H1 (cell line): ENCODE data around the gene DEPP1. TPM values are rescaled to one million over a fixed set of nuclear protein-coding genes. Genes with fewer than 3 reads are reported as not detected.

ENCODE experiments used
- ASH2L ChIP-seq: fragments of 200-600, 300-600 bp; sonication (generic); IDR thresholded peaks from one replicate; pipeline ENCODE4 v1.7.1; 2017; ENCODE audit warnings: low read length
- CREB1 ChIP-seq: IDR thresholded peaks from 2 replicates; pipeline ENCODE4 v1.6.1; 2012; ENCODE audit warnings: inconsistent platforms
- CTBP2 ChIP-seq: IDR thresholded peaks from 2 replicates; pipeline ENCODE4 v1.7.0; 2011; ENCODE audit warnings: borderline replicate concordance, mild to moderate bottlenecking, moderate library complexity, mixed read lengths, low read length; ENCODE audit not compliant: insufficient read depth, insufficient read length
- EZH2 ChIP-seq: fragments of 200-600 bp; sonication (generic); IDR thresholded peaks from 2 replicates; pipeline ENCODE4 v1.7.1; 2012; ENCODE audit warnings: low read depth, mild to moderate bottlenecking, moderate library complexity, low read length, inconsistent platforms; ENCODE audit not compliant: severe bottlenecking
- GTF2F1 ChIP-seq: IDR thresholded peaks from 2 replicates; pipeline ENCODE4 v1.6.1; 2012; ENCODE audit warnings: low read depth, low read length, improper control_type of control experiment, borderline replicate concordance
- JUN ChIP-seq: IDR thresholded peaks from 2 replicates; pipeline ENCODE4 v1.6.1; 2011; ENCODE audit warnings: low read depth, mild to moderate bottlenecking, improper control_type of control experiment, low read length
- JUND ChIP-seq: IDR thresholded peaks from 2 replicates; pipeline ENCODE4 v1.6.1; 2011; ENCODE audit warnings: mild to moderate bottlenecking, improper control_type of control experiment, low read length
- KDM5A ChIP-seq: fragments of 200-600 bp; IDR thresholded peaks from 2 replicates; pipeline ENCODE4 v1.7.1; 2012; ENCODE audit warnings: mild to moderate bottlenecking, low read length, inconsistent platforms, mixed read lengths
- MAFK ChIP-seq: IDR thresholded peaks from 2 replicates; pipeline ENCODE4 v1.6.1; 2012; ENCODE audit warnings: low read depth, mild to moderate bottlenecking, improper control_type of control experiment, low read length
- POLR2AphosphoS5 ChIP-seq: IDR thresholded peaks from 2 replicates; pipeline ENCODE4 v1.6.1; 2011; ENCODE audit warnings: low read depth, low read length
- RBBP5 ChIP-seq: IDR thresholded peaks from 2 replicates; pipeline ENCODE4 v1.7.1; 2012; ENCODE audit warnings: low read depth, mild to moderate bottlenecking, inconsistent platforms, low read length, moderate library complexity, borderline replicate concordance
- USF2 ChIP-seq: IDR thresholded peaks from 2 replicates; pipeline ENCODE4 v1.6.1; 2011; ENCODE audit warnings: low read length, improper control_type of control experiment
- polyA plus RNA-seq, 7 experiments: library from polyadenylated mRNA; depleted of rRNA in 3 of 7; stranded (reverse) in 5 of 7; unstranded in 2 of 7; fragments of >200 nt in 5 of 7; fragments of 200-250 nt in 2 of 7; gene quantifications; 1 replicate in 5 of 7; 2 replicates in 1 of 7; 4 replicates in 1 of 7; pipeline versions ENCODE4 v1.2.1 to v1.2.3, GENCODE V29; 2011 to 2013; ENCODE audit warnings: missing spikeins in 2 of 7, mixed read lengths in 2 of 7
- total RNA-seq: library from RNA; stranded (reverse); fragmentation: NEBNext Ultra II Directional; extraction: Animal tissue kit (Norgen Biotek cat#: 25700); gene quantifications from 2 replicates; pipeline ENCODE4 v1.2.1, GENCODE V29; 2021

DEPP1 gene
- total and polyA plus RNA-seq, 2 of the 8 experiments (the other 6 are each of a cell fraction or from before 2014, with no cell fraction given): 0.67 to 4.5 TPM

- TF ChIP-seq POLR2AphosphoS5 (no peak), CREB1 (no peak), JUN (no peak), EZH2 (no peak), GTF2F1 (no peak), CTBP2 (peak; percentile 61), KDM5A (no peak), USF2 (no peak), MAFK (no peak), JUND (no peak), ASH2L (peak; percentile 74), RBBP5 (peak; percentile 82; the same call in 1 of the 2 replicates)
Observed at GRCh38 chr10:44974628-44975430, 3.8 kb downstream of the DEPP1 start (continued).
